ENCODE data around the gene SLC6A9. TPM values are rescaled to one million over a fixed set of nuclear protein-coding genes. Genes with fewer than 3 reads are reported as not detected.

SLC6A9 gene
- total and polyA plus RNA-seq, 2 experiments from 2014 or later: 14.4 to 20.0 TPM

DNA sequence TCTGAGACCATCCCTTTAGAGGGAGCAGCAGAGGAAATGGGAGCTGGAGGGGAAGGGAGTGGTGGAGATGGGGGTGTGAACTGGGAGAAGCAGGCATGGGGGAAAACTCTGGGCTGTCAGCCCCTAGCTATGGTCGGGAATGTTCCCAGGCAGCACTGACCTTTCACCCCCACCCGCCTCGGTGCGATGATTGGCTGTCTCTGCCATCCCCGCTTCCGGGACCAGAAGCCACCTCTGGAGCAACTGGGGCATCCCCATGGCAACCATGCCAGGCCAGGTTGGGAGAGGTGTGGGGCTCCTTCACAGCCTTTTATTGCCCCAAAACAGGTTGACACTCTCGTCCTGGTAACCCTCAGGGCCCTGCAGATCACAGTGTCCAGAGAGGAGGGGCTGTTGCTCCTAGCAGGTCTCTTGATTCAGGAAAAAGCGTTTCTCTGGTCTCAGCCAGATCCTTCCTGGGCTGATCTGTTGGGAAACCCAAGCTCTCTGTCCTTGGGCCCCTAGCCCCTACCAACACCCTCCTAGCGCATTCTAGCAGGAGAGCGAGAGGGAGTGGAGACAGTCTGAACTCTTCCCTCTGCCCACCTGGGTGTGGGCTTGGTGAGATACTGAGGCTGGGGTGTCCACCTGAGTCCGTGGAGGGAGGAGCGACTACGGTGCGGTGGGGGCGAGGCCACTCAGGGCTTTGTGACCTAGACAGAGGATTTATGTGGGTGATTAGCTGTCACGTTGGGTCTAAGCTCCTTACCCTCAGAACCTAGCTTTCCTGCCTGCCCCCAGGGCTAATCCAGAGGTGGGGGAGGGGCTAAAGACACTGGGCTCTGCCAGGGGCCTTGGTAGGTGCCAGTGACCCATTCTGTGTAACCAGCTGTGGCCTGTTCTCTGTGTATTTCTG lies 12.2 kb upstream of the SLC6A9 start:
- H3F3A ChIP-seq (replicated peaks; ENCODE audit: low read depth): no peaks in the 10 kb centered on the region
- no peaks in the 10 kb centered on the region for H4K20me1 ChIP-seq (replicated peaks; ENCODE audit: insufficient read depth)
- H3K27ac ChIP-seq (ENCODE audit: low read depth): no peak overlapping the region
- TF ChIP-seq, protein P1, sequence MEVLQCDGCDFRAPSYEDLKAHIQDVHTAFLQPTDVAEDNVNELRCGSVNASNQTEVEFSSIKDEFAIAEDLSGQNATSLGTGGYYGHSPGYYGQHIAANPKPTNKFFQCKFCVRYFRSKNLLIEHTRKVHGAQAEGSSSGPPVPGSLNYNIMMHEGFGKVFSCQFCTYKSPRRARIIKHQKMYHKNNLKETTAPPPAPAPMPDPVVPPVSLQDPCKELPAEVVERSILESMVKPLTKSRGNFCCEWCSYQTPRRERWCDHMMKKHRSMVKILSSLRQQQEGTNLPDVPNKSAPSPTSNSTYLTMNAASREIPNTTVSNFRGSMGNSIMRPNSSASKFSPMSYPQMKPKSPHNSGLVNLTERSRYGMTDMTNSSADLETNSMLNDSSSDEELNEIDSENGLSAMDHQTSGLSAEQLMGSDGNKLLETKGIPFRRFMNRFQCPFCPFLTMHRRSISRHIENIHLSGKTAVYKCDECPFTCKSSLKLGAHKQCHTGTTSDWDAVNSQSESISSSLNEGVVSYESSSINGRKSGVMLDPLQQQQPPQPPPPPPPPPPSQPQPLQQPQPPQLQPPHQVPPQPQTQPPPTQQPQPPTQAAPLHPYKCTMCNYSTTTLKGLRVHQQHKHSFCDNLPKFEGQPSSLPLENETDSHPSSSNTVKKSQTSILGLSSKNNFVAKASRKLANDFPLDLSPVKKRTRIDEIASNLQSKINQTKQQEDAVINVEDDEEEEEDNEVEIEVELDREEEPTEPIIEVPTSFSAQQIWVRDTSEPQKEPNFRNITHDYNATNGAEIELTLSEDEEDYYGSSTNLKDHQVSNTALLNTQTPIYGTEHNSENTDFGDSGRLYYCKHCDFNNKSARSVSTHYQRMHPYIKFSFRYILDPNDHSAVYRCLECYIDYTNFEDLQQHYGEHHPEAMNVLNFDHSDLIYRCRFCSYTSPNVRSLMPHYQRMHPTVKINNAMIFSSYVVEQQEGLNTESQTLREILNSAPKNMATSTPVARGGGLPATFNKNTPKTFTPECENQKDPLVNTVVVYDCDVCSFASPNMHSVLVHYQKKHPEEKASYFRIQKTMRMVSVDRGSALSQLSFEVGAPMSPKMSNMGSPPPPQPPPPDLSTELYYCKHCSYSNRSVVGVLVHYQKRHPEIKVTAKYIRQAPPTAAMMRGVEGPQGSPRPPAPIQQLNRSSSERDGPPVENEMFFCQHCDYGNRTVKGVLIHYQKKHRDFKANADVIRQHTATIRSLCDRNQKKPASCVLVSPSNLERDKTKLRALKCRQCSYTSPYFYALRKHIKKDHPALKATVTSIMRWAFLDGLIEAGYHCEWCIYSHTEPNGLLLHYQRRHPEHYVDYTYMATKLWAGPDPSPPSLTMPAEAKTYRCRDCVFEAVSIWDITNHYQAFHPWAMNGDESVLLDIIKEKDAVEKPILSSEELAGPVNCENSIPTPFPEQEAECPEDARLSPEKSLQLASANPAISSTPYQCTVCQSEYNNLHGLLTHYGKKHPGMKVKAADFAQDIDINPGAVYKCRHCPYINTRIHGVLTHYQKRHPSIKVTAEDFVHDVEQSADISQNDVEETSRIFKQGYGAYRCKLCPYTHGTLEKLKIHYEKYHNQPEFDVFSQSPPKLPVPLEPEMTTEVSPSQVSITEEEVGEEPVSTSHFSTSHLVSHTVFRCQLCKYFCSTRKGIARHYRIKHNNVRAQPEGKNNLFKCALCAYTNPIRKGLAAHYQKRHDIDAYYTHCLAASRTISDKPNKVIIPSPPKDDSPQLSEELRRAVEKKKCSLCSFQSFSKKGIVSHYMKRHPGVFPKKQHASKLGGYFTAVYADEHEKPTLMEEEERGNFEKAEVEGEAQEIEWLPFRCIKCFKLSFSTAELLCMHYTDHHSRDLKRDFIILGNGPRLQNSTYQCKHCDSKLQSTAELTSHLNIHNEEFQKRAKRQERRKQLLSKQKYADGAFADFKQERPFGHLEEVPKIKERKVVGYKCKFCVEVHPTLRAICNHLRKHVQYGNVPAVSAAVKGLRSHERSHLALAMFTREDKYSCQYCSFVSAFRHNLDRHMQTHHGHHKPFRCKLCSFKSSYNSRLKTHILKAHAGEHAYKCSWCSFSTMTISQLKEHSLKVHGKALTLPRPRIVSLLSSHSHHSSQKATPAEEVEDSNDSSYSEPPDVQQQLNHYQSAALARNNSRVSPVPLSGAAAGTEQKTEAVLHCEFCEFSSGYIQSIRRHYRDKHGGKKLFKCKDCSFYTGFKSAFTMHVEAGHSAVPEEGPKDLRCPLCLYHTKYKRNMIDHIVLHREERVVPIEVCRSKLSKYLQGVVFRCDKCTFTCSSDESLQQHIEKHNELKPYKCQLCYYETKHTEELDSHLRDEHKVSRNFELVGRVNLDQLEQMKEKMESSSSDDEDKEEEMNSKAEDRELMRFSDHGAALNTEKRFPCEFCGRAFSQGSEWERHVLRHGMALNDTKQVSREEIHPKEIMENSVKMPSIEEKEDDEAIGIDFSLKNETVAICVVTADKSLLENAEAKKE (CRISPR knock-in tag; IDR thresholded peaks at IDR 0.05): no peak
- TF ChIP-seq EZH2 (IDR thresholded peaks at IDR 0.05; ENCODE audit: low read depth, unreplicated experiment) (no peak), CREB1 (CRISPR knock-in tag; IDR thresholded peaks at IDR 0.05; ENCODE audit: low read depth) (no peak), ZNF114 (CRISPR knock-in tag; IDR thresholded peaks at IDR 0.05) (no peak), JUNB (IDR thresholded peaks at IDR 0.05; ENCODE audit: unreplicated experiment) (no peak)
- TF ChIP-seq, protein P2, sequence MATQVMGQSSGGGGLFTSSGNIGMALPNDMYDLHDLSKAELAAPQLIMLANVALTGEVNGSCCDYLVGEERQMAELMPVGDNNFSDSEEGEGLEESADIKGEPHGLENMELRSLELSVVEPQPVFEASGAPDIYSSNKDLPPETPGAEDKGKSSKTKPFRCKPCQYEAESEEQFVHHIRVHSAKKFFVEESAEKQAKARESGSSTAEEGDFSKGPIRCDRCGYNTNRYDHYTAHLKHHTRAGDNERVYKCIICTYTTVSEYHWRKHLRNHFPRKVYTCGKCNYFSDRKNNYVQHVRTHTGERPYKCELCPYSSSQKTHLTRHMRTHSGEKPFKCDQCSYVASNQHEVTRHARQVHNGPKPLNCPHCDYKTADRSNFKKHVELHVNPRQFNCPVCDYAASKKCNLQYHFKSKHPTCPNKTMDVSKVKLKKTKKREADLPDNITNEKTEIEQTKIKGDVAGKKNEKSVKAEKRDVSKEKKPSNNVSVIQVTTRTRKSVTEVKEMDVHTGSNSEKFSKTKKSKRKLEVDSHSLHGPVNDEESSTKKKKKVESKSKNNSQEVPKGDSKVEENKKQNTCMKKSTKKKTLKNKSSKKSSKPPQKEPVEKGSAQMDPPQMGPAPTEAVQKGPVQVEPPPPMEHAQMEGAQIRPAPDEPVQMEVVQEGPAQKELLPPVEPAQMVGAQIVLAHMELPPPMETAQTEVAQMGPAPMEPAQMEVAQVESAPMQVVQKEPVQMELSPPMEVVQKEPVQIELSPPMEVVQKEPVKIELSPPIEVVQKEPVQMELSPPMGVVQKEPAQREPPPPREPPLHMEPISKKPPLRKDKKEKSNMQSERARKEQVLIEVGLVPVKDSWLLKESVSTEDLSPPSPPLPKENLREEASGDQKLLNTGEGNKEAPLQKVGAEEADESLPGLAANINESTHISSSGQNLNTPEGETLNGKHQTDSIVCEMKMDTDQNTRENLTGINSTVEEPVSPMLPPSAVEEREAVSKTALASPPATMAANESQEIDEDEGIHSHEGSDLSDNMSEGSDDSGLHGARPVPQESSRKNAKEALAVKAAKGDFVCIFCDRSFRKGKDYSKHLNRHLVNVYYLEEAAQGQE (IDR thresholded peaks at IDR 0.05; ENCODE audit: unreplicated experiment): no peak
- H3K4me2 ChIP-seq: no peak overlapping the region
- Mint-ChIP-seq H3K4me1 (no peaks in the 10 kb centered on the region; the same call in 2 of the 3 replicates), H3K27ac (no peak overlapping the region), H3K36me3 (ENCODE audit: low read depth) (no peaks in the 10 kb centered on the region; the same call in 2 of the 3 replicates), H3K4me3 (no peak overlapping the region), H3K9me3 (no peaks in the 10 kb centered on the region), H3K27me3 (ENCODE audit: insufficient read depth, low read depth, poor library complexity) (peaks cover 3% of the 10 kb centered on the region)
- H3K36me3 ChIP-seq (ENCODE audit: insufficient read depth): no peaks in the 10 kb centered on the region
- peaks cover 3% of the 10 kb centered on the region; the same call in 1 of the 2 replicates for H3K27me3 ChIP-seq (ENCODE audit: insufficient read depth)
- H3K9me2 ChIP-seq (ENCODE audit: insufficient read depth): no peaks in the 10 kb centered on the region
- no peaks in the 10 kb centered on the region for H3K79me2 ChIP-seq (replicated peaks; ENCODE audit: insufficient read depth)
- no peak for DNase-seq (ENCODE audit: low spot score)
- peak; percentile 26; the same call in 2 of the 3 replicates for ATAC-seq
- H2AFZ ChIP-seq: no peak overlapping the region
- H3K4me3 ChIP-seq: no peak overlapping the region
- no peaks in the 10 kb centered on the region for H3K4me1 ChIP-seq (ENCODE audit: insufficient read depth)

All from GM23338 (cell line).